DMS79 (cell line): ENCODE measurements around the gene APMAP.

Experiments used
- DNase-seq: peaks from one replicate; lab custom pipeline; 2025; lab: John Stamatoyannopoulos, UW

The APMAP gene

DNA sequence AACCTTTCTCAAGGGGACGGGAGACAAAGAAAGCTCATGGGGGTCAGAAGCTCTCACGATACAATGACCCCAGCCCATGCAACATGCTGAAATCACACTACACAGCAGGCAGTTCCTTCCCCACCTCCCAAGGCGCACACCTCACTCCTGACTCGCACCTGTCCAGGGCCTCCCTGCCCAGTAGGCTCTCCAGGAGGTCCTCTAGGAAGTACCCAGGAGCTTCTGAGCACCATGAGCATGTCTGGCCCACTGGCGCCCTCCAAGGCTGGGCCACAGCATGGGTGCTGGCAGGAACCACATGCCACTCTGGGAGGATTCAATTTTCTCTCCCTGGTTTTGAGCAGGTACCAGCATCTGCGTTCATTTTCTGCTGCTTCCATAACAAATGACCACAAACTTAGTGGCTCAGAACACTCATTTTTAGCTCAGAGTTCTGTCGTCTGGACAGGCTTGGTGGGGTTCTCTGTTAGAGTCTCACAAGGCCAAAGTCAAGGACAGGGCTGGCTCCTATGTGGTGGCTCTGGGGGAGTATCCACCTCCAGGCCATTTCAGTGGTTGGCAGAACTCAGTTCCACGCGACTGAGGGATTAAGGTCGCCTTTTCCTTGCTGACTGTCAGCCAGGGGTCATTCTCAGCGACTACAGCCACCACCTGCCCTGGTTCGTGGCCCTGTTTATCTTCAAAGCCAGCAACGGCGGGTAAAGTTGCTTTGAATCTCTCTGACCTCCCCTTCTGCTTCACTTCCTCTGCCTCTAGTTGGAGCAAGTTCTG, 32.7 kb upstream of the APMAP start:
- DNase-seq, result no peak

DNA sequence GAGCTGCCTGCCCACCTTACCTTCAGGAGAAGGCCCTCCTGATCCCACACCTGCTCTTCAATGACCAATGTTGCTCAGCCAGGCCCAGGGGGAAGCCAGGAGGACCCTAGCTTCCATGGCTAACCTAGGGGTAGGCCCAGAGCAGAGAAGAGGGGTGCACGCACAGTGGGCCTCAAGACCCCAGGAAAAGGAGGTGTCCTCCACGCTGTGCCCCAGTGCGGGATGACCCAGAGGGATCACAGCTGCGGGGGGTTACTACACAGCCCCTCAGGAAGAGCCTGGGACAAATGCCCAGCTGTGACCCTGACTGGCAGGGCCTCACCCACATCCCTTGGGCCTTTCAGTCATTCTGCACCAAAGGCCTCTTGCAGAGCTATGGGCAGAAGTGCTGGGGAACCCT, 31.6 kb upstream of the APMAP start:
- DNase-seq, result no peak

DNA sequence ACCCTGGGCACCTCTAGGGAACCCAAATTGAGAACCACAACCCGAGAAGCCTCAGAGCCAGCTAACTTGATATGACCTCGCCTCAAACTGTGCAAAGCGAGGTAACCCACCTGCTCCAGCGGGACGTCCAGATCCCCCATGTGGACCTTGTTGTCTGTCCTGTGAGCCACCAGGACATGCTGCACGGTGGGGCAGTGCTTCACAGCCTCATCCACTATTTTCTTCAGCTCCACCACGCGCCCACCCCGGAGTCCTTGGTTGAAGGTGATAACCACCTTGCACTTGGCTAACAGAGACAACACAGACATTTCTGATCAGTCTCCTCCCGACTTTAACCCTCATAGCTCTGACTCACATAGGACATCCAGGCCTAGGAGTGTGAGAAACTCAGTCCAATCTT, 30.8 kb upstream of the APMAP start:
- DNase-seq, result no peak

DNA sequence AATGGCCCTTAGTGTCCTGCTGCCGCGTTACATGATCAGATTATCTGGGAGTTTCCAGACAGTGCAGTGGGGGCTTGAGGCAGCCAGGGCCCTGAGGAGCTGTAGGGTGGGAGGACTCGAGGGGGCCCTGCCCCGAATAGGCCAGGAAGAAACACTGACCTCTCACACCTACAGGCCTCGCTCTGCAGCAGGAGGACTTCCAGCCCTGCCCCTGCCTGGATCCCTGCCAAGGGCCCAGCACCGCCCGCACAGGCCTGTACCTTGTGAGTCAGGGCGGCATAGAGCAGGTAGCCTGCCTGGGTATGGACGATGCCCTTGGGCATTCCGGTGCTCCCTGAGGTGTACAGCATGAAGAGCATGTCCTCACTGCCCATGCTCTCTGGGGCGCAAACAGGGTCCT, 30.1 kb upstream of the APMAP start:
- no peak for DNase-seq

DNA sequence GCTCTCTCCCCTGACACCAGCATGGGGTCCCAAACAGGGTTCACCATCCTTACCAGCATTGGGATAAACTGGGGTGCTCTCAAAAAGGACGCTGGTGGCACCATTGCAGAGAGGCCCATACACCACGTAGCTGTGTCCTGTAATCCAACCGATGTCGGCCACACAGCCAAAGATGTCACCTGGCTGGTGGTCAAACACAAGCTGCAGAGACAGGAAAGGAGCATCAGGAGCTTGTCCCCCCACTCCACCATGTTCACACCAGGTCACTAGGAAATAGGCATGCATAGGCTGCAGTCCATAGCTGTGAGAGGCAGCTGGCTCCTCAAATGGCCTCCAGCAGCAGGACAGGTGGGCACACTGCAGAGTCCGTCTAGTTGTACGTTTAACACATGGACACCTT, 28.8 kb upstream of the APMAP start:
- DNase-seq, result no peak

DNA sequence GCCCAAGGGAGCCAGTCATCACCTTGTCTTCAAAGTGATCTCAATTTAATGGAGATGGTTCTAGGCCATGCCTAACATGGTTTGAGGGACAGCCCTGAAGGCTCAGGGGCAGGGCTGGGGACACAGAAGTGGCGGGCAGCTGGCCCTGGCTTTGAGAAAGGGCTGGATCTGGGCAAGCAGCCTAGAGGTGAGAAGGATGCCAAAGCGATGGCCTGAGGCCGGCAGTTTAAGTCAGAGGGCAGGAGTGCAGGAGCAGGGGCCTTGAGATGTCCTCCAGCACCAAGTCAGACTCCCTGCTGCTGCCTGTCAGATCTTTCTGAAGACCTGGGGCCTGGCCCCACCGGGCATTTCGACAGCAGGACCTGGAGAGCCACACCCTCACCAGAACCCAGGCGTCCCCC, 28.4 kb upstream of the APMAP start:
- no peak for DNase-seq

DNA sequence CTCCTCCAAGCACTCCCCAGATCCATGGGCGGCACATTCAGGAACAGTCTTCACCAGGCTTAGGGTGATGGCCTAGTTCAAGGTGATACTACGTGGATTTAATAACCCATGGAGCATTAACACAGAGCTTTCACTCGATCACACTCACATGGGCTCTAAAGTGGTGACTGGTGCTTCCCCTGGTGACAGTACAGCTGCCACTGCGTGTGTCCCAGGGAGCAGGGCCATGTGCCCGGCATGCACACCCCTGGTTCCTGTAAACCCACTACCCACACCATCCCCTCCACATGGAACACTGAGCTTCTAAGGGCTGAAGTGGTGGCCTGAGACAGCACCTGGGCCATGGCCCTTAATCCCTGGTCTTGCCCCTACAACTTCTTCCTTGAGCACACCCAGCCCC, 27.8 kb upstream of the APMAP start:
- DNase-seq, result no peak

DNA sequence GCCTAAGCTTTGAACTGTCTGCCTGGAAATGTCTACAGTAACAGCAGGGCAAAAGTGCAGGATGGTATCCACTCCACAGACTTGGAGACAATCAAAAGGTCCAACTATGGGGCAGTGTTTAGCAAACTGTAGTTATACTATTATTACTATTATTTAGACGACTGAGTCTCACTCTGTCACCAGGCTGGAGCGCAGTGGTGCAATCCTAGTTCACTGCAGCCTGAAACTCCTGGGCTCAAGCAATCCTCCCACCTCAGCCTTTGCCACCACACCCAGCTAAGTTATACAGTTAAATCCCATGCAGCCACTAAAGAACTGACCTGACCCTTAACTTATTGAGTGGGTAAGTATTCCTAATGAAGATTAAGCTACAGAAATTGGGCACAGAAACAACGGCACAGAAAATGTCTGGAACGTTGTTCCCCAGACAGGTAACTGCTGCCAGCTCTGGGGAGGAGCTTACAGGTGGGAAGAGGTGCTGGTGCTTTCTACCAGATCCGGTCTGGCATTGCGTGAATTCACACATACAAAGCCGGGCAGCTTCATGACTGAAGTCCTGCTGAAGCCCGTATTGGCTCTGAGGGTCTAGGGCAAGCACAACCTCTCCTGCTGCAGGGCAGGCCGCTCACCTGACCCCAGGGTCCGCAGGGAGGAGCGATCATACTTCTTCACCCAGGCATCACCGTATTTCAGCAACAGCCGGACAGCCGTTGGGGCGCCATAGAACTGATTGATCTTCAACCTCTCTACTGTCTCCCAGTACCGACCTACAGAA, 27.0 kb upstream of the APMAP start:
- no peak for DNase-seq

DNA sequence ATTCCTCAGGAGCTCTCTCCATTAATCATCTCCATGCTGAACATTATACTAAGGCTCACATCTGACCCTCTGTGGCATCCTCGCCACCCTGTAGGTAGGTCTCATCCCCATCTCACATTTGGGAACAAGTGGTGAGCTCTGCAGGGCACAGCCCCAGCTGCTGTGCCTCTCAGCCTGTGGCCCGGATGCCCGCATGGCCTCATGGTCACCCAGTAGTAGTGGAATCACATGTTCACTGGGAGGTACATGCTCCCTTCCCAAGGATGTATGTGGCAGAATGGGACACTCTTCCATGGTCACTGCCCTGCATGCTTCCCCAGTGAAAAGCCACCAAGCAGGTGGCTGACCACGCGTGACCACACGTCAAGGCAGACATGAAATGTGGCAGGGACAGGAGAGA, 26.3 kb upstream of the APMAP start:
- DNase-seq, result no peak

DNA sequence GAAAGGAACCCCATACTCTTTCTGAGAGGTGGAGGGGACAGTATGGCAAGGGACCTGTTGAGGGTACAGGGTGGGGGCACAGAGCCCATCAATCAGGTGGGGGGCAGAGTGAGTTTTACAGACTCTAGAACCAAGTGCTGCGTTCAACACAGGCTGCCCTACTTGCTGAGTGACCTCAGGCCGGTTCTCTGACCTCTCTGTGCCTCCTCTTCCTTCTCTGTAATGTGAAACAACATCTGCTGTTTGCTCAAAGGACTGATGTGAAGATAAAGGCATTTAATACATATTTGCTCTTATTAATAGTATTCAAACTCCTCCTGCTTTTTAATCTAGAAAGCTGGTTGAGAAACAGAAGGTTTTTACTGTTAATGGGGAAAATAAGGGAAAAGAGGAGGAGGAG, 25.9 kb upstream of the APMAP start:
- DNase-seq, result no peak

DNA sequence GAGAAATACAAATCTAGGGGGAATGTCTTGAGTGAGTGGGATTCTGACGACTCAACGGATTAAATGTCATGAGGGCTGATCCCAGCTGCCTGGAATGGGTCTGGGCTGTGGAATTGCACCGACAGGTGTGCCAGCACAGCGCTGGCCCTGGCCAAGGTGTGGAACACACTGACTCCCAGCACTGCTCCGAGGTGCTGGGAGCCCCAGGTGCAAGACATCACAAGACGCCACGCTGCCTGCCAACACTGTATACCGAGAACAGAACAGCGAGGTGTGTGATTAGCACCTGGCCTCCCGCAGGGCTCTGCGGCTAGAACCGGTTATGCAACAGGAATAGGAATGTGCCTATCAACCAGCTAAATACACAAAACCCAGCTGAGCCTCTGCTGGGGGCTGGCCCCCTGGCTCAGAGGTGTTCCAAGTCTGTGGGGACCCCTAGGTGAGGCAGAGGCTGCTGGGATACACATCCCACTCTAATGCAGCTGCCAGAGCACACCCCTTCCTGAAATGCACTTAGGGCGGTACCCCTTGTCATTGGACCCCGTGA, 24.8 kb upstream of the APMAP start:
- peak; percentile 66 for DNase-seq

DNA sequence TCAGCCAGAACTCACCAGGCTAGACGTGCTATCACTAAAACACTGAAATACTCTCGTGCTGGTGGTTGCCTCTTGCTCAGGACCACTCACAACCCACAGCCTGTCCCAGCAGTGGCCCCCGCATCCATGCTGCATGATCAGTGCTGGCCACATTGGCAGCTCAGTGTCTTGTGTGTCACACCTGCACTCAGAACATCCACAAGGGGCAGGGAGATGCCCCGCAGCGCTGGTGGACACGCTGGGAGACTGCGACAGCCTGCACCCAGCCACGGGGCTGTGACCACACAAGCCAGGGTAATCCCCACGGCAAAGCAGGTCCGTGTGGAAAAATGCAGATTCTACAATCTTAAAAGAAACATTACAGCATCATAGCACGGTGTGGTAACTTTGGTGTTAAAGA, 23.9 kb upstream of the APMAP start:
- no peak for DNase-seq

DNA sequence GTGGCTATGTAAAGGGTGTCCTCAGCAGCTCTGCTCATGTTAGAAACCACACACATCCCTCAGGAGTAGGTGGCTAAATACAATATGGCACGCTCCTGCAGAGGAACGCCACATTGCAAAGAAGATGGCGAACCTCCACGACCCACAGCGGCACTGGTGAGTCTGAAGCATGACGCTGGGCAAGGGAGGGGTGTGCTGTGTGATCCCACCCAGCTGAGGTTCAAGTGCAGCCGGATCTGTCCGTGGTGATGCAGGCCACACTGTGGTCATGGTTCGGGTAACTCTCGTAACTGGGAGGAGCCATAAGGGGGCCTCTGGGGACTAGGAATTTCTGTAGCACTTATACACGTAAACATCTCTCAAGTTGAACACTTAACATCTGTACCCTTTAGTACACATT, 23.4 kb upstream of the APMAP start:
- DNase-seq, result no peak

DNA sequence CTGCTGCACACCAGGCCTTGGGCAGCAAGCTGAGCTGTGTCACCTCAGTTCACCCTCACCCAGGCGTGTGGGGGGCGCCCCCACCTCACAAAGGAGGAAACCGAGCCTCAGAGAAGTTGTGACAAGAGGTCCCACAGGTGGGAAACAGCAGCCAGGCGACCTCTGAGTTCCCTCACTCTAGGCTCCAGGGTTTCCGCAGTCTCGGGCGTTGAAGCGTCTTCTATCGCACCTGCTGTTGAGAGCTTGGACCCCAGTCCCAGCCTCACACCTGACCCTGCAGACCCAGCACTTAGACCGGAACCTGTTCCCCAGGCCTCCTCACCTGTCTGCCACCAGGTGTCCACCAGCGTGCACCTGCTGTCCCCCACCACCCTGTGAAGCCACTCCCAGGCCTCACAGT, 22.3 kb upstream of the APMAP start:
- no peak for DNase-seq

DNA sequence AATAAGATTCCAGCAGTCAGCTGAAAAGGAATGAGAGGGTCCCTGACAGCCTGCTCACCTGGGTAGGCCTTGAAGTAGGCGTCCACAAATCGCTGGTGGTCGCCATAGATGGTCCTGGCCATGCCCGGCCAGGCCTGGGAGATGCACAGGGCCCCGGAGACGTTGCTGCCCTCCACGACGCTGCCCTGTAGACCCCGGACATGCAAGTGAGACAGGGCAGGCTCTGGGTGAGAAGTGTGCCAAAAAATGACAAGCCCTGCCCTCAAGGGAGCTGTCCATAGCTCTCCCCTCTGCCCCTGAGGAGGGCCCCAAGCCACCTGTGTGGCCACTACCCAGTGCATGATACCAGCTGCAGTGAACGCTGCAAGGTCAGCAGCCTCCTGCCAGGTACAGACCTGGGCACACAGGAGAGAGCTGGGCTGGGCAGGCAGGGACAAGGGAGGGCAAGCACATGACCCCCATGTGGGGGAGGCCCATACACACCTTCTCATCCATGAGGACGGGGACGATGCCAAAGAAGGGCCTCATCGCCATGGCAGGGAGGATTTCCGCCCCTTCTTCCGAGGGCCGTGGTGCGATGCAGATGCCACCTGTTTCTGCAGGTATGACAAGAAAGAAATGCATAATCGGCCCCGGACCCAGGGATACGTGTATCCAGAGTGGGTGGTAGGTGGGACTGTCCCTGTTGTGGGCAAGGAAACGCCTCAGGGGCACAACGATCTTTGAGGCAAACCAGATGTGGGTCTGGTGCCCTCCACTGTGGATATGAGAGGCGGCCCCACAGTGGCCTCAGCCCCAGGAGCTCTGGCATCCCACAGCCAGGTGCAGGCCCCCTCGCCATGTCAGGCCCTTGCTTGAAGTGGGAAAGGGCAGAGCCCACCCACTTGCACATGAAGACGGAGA, 21.2 kb upstream of the APMAP start:
- DNase-seq, result no peak

DNA sequence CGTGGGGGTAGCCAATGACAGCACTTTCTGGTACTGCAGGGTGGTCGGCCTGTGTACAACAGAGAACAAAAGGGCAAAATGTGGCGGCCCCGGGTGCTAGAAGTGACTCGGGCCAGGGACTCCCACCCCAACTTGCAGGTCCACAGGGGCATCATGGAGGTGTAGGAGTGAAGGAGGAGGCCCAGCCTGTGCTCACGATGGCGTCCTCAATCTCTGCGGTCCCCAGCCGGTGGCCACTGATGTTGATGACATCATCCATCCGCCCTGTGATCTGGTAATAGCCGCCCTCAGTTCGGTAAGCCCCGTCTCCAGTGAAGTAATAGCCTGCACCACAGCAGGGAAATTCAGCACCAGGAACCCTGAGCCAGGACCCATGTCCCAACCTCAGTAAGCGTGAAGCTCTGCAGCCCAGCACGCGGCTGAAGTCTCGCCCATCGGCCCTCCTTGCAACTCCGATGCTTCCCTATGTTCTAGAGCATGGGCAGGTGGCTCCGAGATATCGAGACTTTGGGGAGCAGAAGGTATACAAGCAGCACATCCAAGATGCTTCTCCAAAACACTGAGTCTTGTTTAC, 20.2 kb upstream of the APMAP start:
- no peak for DNase-seq

DNA sequence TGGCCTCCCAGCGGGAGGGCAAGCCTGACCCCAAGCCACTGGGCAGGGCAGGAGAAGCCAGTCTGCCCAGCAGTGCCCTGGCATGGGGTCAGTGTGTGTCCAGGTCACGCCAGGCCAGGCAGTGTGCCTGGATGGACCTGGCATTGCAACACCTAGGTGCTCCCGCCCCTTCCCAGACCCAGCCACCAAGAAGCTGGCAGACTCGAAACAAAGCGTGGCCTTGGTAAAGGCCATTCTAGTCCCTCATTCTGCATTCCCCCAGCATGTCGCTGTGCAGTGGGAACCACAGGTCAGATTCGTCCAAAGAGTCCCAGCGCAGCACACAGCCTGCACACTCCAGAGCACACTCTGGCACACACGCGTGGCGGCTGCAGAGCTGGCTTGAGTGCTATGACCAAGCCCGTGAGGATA, 19.3 kb upstream of the APMAP start:
- no peak for DNase-seq

DNA sequence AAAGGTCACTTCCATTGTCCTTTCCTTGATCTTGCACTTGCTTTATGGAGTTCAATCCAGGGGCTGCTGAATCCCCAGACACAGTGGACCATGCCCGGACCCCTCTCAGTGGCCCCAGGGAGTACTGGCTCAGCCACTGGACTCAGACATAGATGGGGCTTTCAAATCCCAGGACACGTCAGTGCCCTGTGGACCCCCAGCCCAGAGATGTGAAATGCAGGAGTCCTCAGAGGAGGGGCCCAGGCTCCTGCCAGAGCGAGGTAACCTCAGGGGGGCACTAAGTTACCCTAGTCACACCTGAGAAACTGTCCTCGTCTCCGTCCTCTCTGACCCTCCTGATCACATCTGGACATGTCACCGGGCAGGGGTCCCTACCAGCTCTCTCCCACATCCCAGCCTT, 18.7 kb upstream of the APMAP start:
- DNase-seq, result no peak

DNA sequence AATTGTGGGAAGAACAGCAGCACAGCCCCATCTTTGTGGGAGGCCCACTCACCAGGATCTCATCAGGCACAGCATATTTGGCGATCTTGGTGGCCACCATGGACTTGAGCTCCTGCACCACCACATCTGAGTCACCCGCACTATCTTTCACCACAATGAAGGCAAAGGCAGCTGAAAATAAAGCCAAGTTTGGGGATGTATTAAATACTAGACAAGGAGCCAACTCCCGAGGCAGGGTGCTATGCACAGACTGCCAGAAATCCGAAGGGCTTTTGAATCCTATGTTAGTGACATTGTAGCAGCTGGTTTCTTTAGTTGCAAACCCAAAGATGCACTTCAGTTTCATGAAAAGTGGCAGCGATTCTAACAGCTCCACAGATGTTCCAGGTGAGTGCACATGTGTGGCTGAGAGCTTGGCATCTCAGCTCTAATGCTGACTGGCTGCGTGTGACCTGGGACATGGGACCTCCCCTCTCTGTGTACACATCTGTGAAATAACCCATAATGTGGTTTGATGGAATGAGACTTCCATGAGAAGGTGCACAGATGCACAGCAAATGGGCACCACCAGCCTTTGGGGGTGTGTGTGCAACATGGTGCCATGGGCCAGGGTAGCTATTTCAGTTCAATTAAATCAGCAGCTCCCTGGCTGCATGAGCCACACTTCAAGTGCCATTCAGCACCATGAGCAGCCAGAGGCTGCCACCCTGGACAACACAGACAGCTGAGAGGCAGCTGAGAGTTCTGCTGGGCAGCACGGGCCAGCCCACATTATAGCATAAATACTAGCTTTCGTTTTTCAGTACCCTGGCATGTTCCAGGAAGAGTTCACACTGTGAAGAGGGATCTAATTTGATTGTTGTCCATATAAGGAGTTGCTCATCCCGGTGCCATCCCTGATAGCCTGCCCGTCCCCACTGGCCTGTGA, 16.9 kb upstream of the APMAP start:
- peak; percentile 83 for DNase-seq

DNA sequence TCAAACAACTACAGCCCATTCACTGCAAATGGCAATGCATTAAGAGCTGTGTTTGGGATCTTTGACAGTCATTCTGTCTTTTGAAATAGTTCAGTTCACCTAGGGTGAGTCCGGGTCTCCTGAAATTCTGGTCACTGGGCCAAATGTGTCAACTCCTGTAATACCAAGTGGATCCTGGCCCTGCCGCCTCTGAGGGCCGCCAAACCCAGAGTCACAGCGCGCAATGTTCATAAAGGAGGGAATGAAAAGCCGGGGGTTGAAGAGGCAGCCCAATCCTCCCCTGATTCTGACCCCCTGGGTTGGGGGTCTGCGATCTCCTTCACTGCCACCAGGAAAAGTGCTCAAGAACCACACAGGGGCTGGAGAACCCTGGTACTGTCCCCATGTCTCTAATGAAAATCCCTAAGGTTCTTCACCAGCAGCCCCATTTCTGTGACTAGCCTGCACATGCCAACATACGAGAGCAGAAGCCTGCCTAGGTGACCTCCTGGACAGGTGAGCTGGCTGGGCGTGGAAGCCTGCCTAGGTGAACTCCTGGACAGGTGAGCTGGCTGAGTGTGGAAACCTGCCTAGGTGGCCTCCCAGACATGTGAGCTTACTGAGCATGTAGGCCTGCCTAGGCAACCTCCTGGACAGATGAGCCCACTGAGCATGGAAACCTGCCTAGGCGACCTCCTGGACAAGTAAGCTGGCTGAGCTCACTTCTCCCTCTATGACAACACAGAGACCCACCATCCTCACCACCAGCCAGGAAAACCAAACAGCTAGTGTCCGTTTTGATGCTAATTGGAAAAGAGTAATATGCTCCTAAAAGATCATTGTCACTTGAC, 16.1 kb upstream of the APMAP start:
- no peak for DNase-seq
